IMR-90 (cell line): ENCODE measurements around the gene CDC42SE1. TPM values are rescaled to one million over a fixed set of nuclear protein-coding genes. Genes with fewer than 3 reads are reported as not detected.
"Not testable (repeated sequence)": the region's sequence is repeated elsewhere in the genome, so short reads cannot be mapped to it uniquely, and the experiment has no call there.

Experiments used
- ATAC-seq: fragments of 200-7000 bp; cut with Tn5 transposase; 2 replicates; pipeline ENCODE4 v1.9.1; 2020; ENCODE audit warnings: low read depth, mild to moderate bottlenecking, moderate library complexity
- BruUV-seq: library from RNA; stranded (reverse); fragments of 400-500 nt; replicated peaks from 2 replicates; lab custom pipeline; 2021; lab: Mats Ljungman, UMichigan
- CTCF ChIA-PET: fragments of 300-600 bp; formaldehyde crosslinking; extraction: SDS; loops from one replicate; lab custom pipeline; 2021; ENCODE audit warnings: antibody characterized with exemption; lab: Yijun Ruan, JAX
- POLR2A ChIA-PET: fragments of 300-600 bp; sonication (Branson Sonifier 250); formaldehyde crosslinking; loops from one replicate; lab custom pipeline; 2022; ENCODE audit warnings: antibody characterized with exemption; ENCODE audit not compliant: unreplicated experiment; lab: Charles Lee
- DNase-seq: peaks from one replicate; pipeline ENCODE4 v3.0.0; 2013
- H2AFZ ChIP-seq: replicated peaks from 2 replicates; pipeline ENCODE3; 2013; ENCODE audit warnings: low read length, mild to moderate bottlenecking; ENCODE audit not compliant: poor library complexity
- H2AK5ac ChIP-seq: 2 replicates; pipeline ENCODE4 v1.6.1; 2013; ENCODE audit warnings: low read depth, low read length, inconsistent platforms
- H2AK9ac ChIP-seq: replicated peaks from 2 replicates; pipeline ENCODE3; 2013; ENCODE audit warnings: mild to moderate bottlenecking, low read depth, low read length, moderate library complexity; ENCODE audit not compliant: poor library complexity
- H2BK120ac ChIP-seq: 2 replicates; pipeline ENCODE4 v1.6.1; 2013; ENCODE audit warnings: low read depth, low read length, inconsistent platforms
- H2BK15ac ChIP-seq: 3 replicates; pipeline ENCODE4 v1.6.1; 2013; ENCODE audit warnings: low read depth, low read length, inconsistent platforms
- H2BK20ac ChIP-seq: 2 replicates; pipeline ENCODE4 v1.6.1; 2013; ENCODE audit warnings: low read depth, mild to moderate bottlenecking, inconsistent platforms, low read length, moderate library complexity
- H2BK5ac ChIP-seq: 2 replicates; pipeline ENCODE4 v1.6.1; 2013; ENCODE audit warnings: mild to moderate bottlenecking, low read depth, low read length, inconsistent platforms; ENCODE audit not compliant: poor library complexity, severe bottlenecking
- H3K14ac ChIP-seq: replicated peaks from 2 replicates; pipeline ENCODE4 v1.6.1; 2013; ENCODE audit warnings: low read depth, low read length, inconsistent platforms
- H3K18ac ChIP-seq: 2 replicates; pipeline ENCODE4 v1.6.1; 2013; ENCODE audit warnings: low read depth, low read length, control low read depth
- H3K23ac ChIP-seq: 2 replicates; pipeline ENCODE4 v1.6.1; 2013; ENCODE audit warnings: low read depth, low read length, inconsistent platforms
- H3K27ac ChIP-seq: 2 replicates; pipeline ENCODE4 v1.5.1; 2013; ENCODE audit warnings: mild to moderate bottlenecking, control low read depth, low read length; ENCODE audit not compliant: insufficient read depth
- H3K27me3 ChIP-seq: 2 replicates; pipeline ENCODE4 v1.6.1; 2013; ENCODE audit warnings: low read length; ENCODE audit not compliant: control insufficient read depth, insufficient read depth
- H3K36me3 ChIP-seq: 2 replicates; pipeline ENCODE4 v1.6.1; 2013; ENCODE audit warnings: low read length, mixed read lengths; ENCODE audit not compliant: control insufficient read depth, insufficient read depth
- H3K4ac ChIP-seq: 2 replicates; pipeline ENCODE4 v1.6.1; 2013; ENCODE audit warnings: low read depth, low read length, inconsistent platforms
- H3K4me1 ChIP-seq: 2 replicates; pipeline ENCODE4 v1.6.1; 2013; ENCODE audit warnings: low read length, mixed read lengths; ENCODE audit not compliant: control insufficient read depth, insufficient read depth
- H3K4me2 ChIP-seq: 2 replicates; pipeline ENCODE4 v1.6.1; 2013; ENCODE audit warnings: low read depth, mild to moderate bottlenecking, control low read depth, low read length, moderate library complexity
- H3K4me3 ChIP-seq: 2 replicates; pipeline ENCODE4 v1.5.1; 2013; ENCODE audit warnings: low read depth, mild to moderate bottlenecking, control low read depth, low read length, moderate library complexity; ENCODE audit not compliant: insufficient read depth
- H3K56ac ChIP-seq: 2 replicates; pipeline ENCODE4 v1.6.1; 2013; ENCODE audit warnings: low read length, inconsistent platforms; ENCODE audit not compliant: insufficient read depth; ENCODE audit errors: extremely low read depth
- H3K79me1 ChIP-seq, 2 experiments: 2 replicates each; pipeline ENCODE4 v1.6.1; 2013; ENCODE audit warnings: low read length in 2 of 2, inconsistent platforms in 1 of 2, low read depth in 1 of 2
- H3K9ac ChIP-seq: 2 replicates; pipeline ENCODE4 v1.6.1; 2013; ENCODE audit warnings: low read depth, low read length, control low read depth
- H3K9me1 ChIP-seq: 2 replicates; pipeline ENCODE4 v1.6.1; 2013; ENCODE audit warnings: low read length, inconsistent platforms; ENCODE audit not compliant: insufficient read depth
- H3K9me3 ChIP-seq: 2 replicates; pipeline ENCODE4 v1.6.1; 2013; ENCODE audit warnings: low read length; ENCODE audit not compliant: control insufficient read depth, insufficient read depth
- H4K20me1 ChIP-seq: 2 replicates; pipeline ENCODE4 v1.6.1; 2013; ENCODE audit warnings: low read length, inconsistent platforms; ENCODE audit not compliant: insufficient read depth
- H4K5ac ChIP-seq: 2 replicates; pipeline ENCODE4 v1.6.1; 2013; ENCODE audit warnings: mild to moderate bottlenecking, low read depth, low read length, control low read depth
- H4K8ac ChIP-seq, 2 experiments: 2 replicates each; pipeline ENCODE4 v1.6.1; 2013; ENCODE audit warnings: low read depth in 2 of 2, low read length in 2 of 2, control low read depth in 1 of 2, inconsistent platforms in 1 of 2
- H4K91ac ChIP-seq: 2 replicates; pipeline ENCODE4 v1.6.1; 2013; ENCODE audit warnings: low read depth, low read length, inconsistent platforms; ENCODE audit not compliant: insufficient read depth
- WGBS, 2 experiments: methylation state at CpG; one replicate each; pipeline versions ENCODE4 v1.1.5 to v1.1.7; 2013; ENCODE audit warnings: missing lambda C conversion rate in 2 of 2; ENCODE audit not compliant: insufficient read length in 1 of 2; ENCODE audit errors: extremely low coverage in 2 of 2; 5-methylcytosine and 5-hydroxymethylcytosine counted together
- dilution Hi-C: fragments of 300-500 bp; cut with HindIII; formaldehyde crosslinking; loops from one replicate; pipeline ENCODE4 v1.14.3; 2018; ENCODE audit warnings: low sequenced_read_pairs; ENCODE audit not compliant: unreplicated experiment
- in situ Hi-C: fragments of 300-500 bp; cut with MboI; formaldehyde crosslinking; loops from 3 replicates; pipeline ENCODE4 v1.14.3; 2019; ENCODE audit warnings: low sequenced_read_pairs, inconsistent platforms, mixed read lengths
- intact Hi-C: fragments of 100-400 bp; cut with micrococcal nuclease; formaldehyde crosslinking; loops from 2 replicates; pipeline ENCODE4 v1.10.0; 2022
- polyA plus RNA-seq, 3 experiments: library from polyadenylated mRNA; depleted of rRNA; stranded (reverse); fragments of >200 nt; gene quantifications; 2 replicates each; pipeline ENCODE4 v1.2.3, GENCODE V29; 2012; ENCODE audit warnings: low replicate concordance in 1 of 3
- total RNA-seq: library from RNA; depleted of rRNA; stranded (reverse); fragments of >200 nt; gene quantifications from 2 replicates; pipeline ENCODE4 v1.2.3, GENCODE V29; 2012

The CDC42SE1 gene
- total and polyA plus RNA-seq, 2 of the 4 experiments (the other 2 are of a cell fraction), result 47.0 to 58.5 TPM

DNA sequence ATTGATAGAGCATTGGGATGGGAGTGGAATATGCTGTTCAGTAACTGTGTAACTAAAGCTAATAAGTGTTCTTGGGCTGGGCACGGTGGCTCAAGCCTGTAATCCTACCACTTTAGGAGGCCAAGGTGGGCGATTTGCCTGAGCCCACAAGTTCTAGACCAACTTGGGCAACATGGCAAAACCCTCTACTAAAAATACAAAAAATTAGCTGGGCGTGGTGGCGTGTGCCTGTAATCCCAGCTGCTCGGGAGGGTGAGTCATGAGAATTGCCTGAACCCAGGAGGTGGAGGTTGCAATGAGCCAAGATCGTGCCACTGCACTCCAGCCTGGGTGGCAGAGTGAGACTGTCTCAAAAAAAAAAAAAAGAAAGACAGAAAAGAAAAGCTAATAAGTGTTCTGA lies 38.0 kb upstream of the CDC42SE1 start:
- not testable (repeated sequence) for BruUV-seq

More for the DNA sequence above, 38.0 kb upstream of the CDC42SE1 start:
- H3K18ac ChIP-seq, DNase-seq, H4K91ac ChIP-seq, dilution Hi-C loops, ATAC-seq, H3K27me3 ChIP-seq, H2BK120ac ChIP-seq, H3K23ac ChIP-seq, H4K8ac ChIP-seq, H3K9me1 ChIP-seq, H3K36me3 ChIP-seq, H4K5ac ChIP-seq, intact Hi-C loops, H3K4ac ChIP-seq, H3K4me3 ChIP-seq, H3K56ac ChIP-seq, H3K9ac ChIP-seq, H3K79me1 ChIP-seq, H2BK20ac ChIP-seq, H2AK9ac ChIP-seq, H3K27ac ChIP-seq, H3K14ac ChIP-seq, H2AK5ac ChIP-seq, POLR2A ChIA-PET, H2BK15ac ChIP-seq, H3K4me2 ChIP-seq, H4K20me1 ChIP-seq, H2AFZ ChIP-seq, H2BK5ac ChIP-seq, H3K4me1 ChIP-seq, H3K9me3 ChIP-seq: not testable (repeated sequence)
- CTCF ChIA-PET, result interaction anchor here (0.7 kb wide), 1 partner anchor 44 kb away, joined by 3 read pairs; no protein-coding TSS in a partner anchor
- in situ Hi-C loops, result loop anchor here (5.0 kb wide), 1 partner anchor 60 kb away; the partner anchor contains the start of gene TNFAIP8L2
- WGBS, 2 experiments, result 67% methylated on average over 1 of the region's 6 CpGs; no CpG with 5 or more reads in 1 of the 2 experiments
